Liver (tissue), 9 donors: Measurements from ENCODE around the gene DCP2. TPM values are rescaled to one million over a fixed set of nuclear protein-coding genes. Genes with fewer than 3 reads are reported as not detected.

Experiments used
- DNase-seq: peaks from one replicate; pipeline ENCODE4 v3.0.0-alpha.2; 2017; ENCODE audit warnings: low spot score
- H3K27ac ChIP-seq, 2 donors: one replicate each; pipeline ENCODE4 v1.7.0; 2013; ENCODE audit warnings: inconsistent platforms in 2 of 2, low read length in 2 of 2, control low read depth in 1 of 2, low read depth in 1 of 2, mild to moderate bottlenecking in 1 of 2
- H3K27me3 ChIP-seq, 4 donors: one replicate each; pipeline versions ENCODE4 v1.6.1 to v1.7.0; 2013; ENCODE audit warnings: low read length in 3 of 4, inconsistent platforms in 1 of 4, mild to moderate bottlenecking in 1 of 4, moderate library complexity in 1 of 4; ENCODE audit not compliant: control insufficient read depth in 4 of 4, insufficient read depth in 4 of 4
- H3K36me3 ChIP-seq, 4 donors: one replicate each; pipeline versions ENCODE4 v1.6.1 to v1.7.0; 2013; ENCODE audit warnings: low read length in 3 of 4, mild to moderate bottlenecking in 3 of 4, low read depth in 1 of 4, moderate library complexity in 1 of 4; ENCODE audit not compliant: control insufficient read depth in 4 of 4, insufficient read depth in 3 of 4
- H3K4me1 ChIP-seq, 4 donors: one replicate each; pipeline versions ENCODE4 v1.6.1 to v1.7.0; 2013; ENCODE audit warnings: low read length in 3 of 4, mild to moderate bottlenecking in 3 of 4, moderate library complexity in 1 of 4; ENCODE audit not compliant: control insufficient read depth in 4 of 4, insufficient read depth in 4 of 4
- H3K4me3 ChIP-seq, 3 donors: one replicate each; pipeline versions ENCODE4 v1.6.1 to v1.7.0; 2013; ENCODE audit warnings: low read length in 3 of 3, control low read depth in 1 of 3, low read depth in 1 of 3, mild to moderate bottlenecking in 1 of 3
- H3K9ac ChIP-seq, 2 donors: one replicate each; pipeline ENCODE4 v1.7.0; 2013; ENCODE audit warnings: low read length in 2 of 2, mild to moderate bottlenecking in 2 of 2, moderate library complexity in 2 of 2, control low read depth in 1 of 2, low read depth in 1 of 2
- H3K9me3 ChIP-seq, 4 donors: one replicate each; pipeline versions ENCODE4 v1.6.1 to v1.7.0; 2013; ENCODE audit warnings: low read length in 3 of 4; ENCODE audit not compliant: control insufficient read depth in 4 of 4
- ATF3 ChIP-seq: IDR thresholded peaks from 2 replicates; pipeline ENCODE4 v1.6.1; 2016; ENCODE audit warnings: antibody characterized with exemption
- EGR1 ChIP-seq, 2 donors: IDR thresholded peaks; 2 replicates each; pipeline ENCODE4 v1.6.1; 2016 to 2018; ENCODE audit warnings: antibody characterized with exemption in 2 of 2, low read depth in 2 of 2
- FOXA1 ChIP-seq: IDR thresholded peaks from 2 replicates; pipeline ENCODE4 v1.6.1; 2016; ENCODE audit warnings: antibody characterized with exemption
- FOXA2 ChIP-seq: IDR thresholded peaks from 2 replicates; pipeline ENCODE4 v1.6.1; 2016; ENCODE audit warnings: antibody characterized with exemption
- GABPA ChIP-seq, 2 donors: IDR thresholded peaks in 1 of 2; conservative IDR thresholded peaks in 1 of 2; 2 replicates each; pipeline ENCODE4 v1.6.1; 2016; ENCODE audit warnings: antibody characterized with exemption in 2 of 2, mild to moderate bottlenecking in 1 of 2, moderate library complexity in 1 of 2
- HNF4A ChIP-seq, 2 donors: conservative IDR thresholded peaks; 2 replicates each; pipeline ENCODE4 v1.6.1; 2016; ENCODE audit warnings: antibody characterized with exemption in 2 of 2, mild to moderate bottlenecking in 2 of 2
- HNF4G ChIP-seq: IDR thresholded peaks from 2 replicates; pipeline ENCODE4 v1.6.1; 2016; ENCODE audit warnings: antibody characterized with exemption
- JUND ChIP-seq, 2 donors: IDR thresholded peaks; 2 replicates each; pipeline ENCODE4 v1.6.1; 2016; ENCODE audit warnings: antibody characterized with exemption in 2 of 2
- NR2F2 ChIP-seq: IDR thresholded peaks from 2 replicates; pipeline ENCODE4 v1.6.1; 2016; ENCODE audit warnings: antibody characterized with exemption
- RAD21 ChIP-seq, 2 donors: IDR thresholded peaks; 2 replicates each; pipeline ENCODE4 v1.6.1; 2016; ENCODE audit warnings: antibody characterized with exemption in 2 of 2, mild to moderate bottlenecking in 2 of 2
- REST ChIP-seq: IDR thresholded peaks from 2 replicates; pipeline ENCODE4 v1.6.1; 2016; ENCODE audit warnings: antibody characterized with exemption, mild to moderate bottlenecking
- RXRA ChIP-seq, 2 donors: IDR thresholded peaks; 2 replicates each; pipeline ENCODE4 v1.6.1; 2017 to 2018; ENCODE audit warnings: antibody characterized with exemption in 2 of 2, mild to moderate bottlenecking in 1 of 2
- SP1 ChIP-seq: IDR thresholded peaks from 2 replicates; pipeline ENCODE4 v1.6.1; 2018; ENCODE audit warnings: antibody characterized with exemption, mild to moderate bottlenecking
- TAF1 ChIP-seq: conservative IDR thresholded peaks from 2 replicates; pipeline ENCODE4 v1.6.1; 2016; ENCODE audit warnings: antibody characterized with exemption, mild to moderate bottlenecking
- YY1 ChIP-seq: IDR thresholded peaks from 2 replicates; pipeline ENCODE4 v1.6.1; 2016; ENCODE audit warnings: antibody characterized with exemption, mild to moderate bottlenecking
- WGBS: extraction: QIAGEN DNeasy Blood & Tissue Kit; methylation state at CpG from one replicate; pipeline ENCODE4 v1.1.7; 2013; 5-methylcytosine and 5-hydroxymethylcytosine counted together
- polyA plus RNA-seq, 2 donors: library from polyadenylated mRNA; stranded (reverse) in 1 of 2; unstranded in 1 of 2; fragments of 200-250 nt in 1 of 2; fragments of >200 nt in 1 of 2; fragmentation: Nextera tagmentation in 1 of 2; extraction: Ambion mirVana in 1 of 2; gene quantifications; one replicate each; pipeline versions ENCODE4 v1.2.1 to v1.2.3, GENCODE V29; 2013 to 2015
- total RNA-seq, 2 donors: library from RNA; depleted of rRNA; stranded (reverse); fragments of >200 nt; gene quantifications; one replicate each; pipeline ENCODE4 v1.2.3, GENCODE V29; 2014
- TF ChIP-seq, protein P1 (sequence below): IDR thresholded peaks from 2 replicates; pipeline ENCODE4 v1.6.1; 2016; ENCODE audit warnings: antibody characterized with exemption
- TF ChIP-seq, protein P2 (sequence below): fragments of 150-350 bp; IDR thresholded peaks from 2 replicates; pipeline ENCODE4 v1.5.1; 2017; ENCODE audit warnings: improper control_type of control experiment, low read depth, low read length; ENCODE audit not compliant: missing input control
- TF ChIP-seq, protein P3 (sequence below): IDR thresholded peaks from 2 replicates; pipeline ENCODE4 v1.6.1; 2016; ENCODE audit warnings: antibody characterized with exemption
- donor health status: healthy.
- donor health status: healthy.
- donor health status: healthy.
- donor health status: healthy.
- donor health status: healthy.

Gene DCP2
- total and polyA plus RNA-seq, 4 donors: 2.9 to 44.2 (median 12.4) TPM

GRCh38 chr5:113056988-113057387 lies 80.4 kb downstream of the DCP2 start:
- WGBS: 87% methylated on average over 5 of the region's 5 CpGs
- no peak for TF ChIP-seq EGR1 (IDR thresholded peaks at IDR 0.05; ENCODE audit: low read depth in 2 of 2)
- no peak for TF ChIP-seq YY1
- TF ChIP-seq RAD21 (IDR thresholded peaks at IDR 0.05): no peak
- no peak for TF ChIP-seq REST
- TF ChIP-seq GABPA (IDR thresholded peaks at IDR 0.05 in 1 of 2, conservative IDR thresholded peaks at IDR 0.05 in 1 of 2): no peak
- TF ChIP-seq NR2F2: no peak
- no peak for TF ChIP-seq HNF4G
- TF ChIP-seq FOXA2: no peak
- no peak for TF ChIP-seq JUND (IDR thresholded peaks at IDR 0.05)
- TF ChIP-seq ATF3: no peak
- TF ChIP-seq, protein P1, sequence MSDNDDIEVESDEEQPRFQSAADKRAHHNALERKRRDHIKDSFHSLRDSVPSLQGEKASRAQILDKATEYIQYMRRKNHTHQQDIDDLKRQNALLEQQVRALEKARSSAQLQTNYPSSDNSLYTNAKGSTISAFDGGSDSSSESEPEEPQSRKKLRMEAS: no peak
- TF ChIP-seq FOXA1: no peak
- no peak for TF ChIP-seq RXRA (IDR thresholded peaks at IDR 0.05)
- TF ChIP-seq HNF4A (conservative IDR thresholded peaks at IDR 0.05): no peak
- TF ChIP-seq TAF1: no peak
- TF ChIP-seq, protein P2, sequence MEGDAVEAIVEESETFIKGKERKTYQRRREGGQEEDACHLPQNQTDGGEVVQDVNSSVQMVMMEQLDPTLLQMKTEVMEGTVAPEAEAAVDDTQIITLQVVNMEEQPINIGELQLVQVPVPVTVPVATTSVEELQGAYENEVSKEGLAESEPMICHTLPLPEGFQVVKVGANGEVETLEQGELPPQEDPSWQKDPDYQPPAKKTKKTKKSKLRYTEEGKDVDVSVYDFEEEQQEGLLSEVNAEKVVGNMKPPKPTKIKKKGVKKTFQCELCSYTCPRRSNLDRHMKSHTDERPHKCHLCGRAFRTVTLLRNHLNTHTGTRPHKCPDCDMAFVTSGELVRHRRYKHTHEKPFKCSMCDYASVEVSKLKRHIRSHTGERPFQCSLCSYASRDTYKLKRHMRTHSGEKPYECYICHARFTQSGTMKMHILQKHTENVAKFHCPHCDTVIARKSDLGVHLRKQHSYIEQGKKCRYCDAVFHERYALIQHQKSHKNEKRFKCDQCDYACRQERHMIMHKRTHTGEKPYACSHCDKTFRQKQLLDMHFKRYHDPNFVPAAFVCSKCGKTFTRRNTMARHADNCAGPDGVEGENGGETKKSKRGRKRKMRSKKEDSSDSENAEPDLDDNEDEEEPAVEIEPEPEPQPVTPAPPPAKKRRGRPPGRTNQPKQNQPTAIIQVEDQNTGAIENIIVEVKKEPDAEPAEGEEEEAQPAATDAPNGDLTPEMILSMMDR: no peak
- TF ChIP-seq SP1: no peak
- TF ChIP-seq, protein P3, sequence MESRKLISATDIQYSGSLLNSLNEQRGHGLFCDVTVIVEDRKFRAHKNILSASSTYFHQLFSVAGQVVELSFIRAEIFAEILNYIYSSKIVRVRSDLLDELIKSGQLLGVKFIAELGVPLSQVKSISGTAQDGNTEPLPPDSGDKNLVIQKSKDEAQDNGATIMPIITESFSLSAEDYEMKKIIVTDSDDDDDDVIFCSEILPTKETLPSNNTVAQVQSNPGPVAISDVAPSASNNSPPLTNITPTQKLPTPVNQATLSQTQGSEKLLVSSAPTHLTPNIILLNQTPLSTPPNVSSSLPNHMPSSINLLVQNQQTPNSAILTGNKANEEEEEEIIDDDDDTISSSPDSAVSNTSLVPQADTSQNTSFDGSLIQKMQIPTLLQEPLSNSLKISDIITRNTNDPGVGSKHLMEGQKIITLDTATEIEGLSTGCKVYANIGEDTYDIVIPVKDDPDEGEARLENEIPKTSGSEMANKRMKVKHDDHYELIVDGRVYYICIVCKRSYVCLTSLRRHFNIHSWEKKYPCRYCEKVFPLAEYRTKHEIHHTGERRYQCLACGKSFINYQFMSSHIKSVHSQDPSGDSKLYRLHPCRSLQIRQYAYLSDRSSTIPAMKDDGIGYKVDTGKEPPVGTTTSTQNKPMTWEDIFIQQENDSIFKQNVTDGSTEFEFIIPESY: no peak
- H3K36me3 ChIP-seq: peaks cover 2 to 63% (median 37%) of the 10 kb centered on the region in 4 donors
- H3K27me3 ChIP-seq: no peaks in the 10 kb centered on the region
- no peak overlapping the region for H3K9ac ChIP-seq
- H3K27ac ChIP-seq: no peak overlapping the region
- H3K4me1 ChIP-seq: no peaks in the 10 kb centered on the region
- no peak for DNase-seq
- H3K9me3 ChIP-seq: no peaks in the 10 kb centered on the region
- H3K4me3 ChIP-seq: no peak overlapping the region
